Tibial nerve (tissue), 3 donors: ENCODE data around the gene GSTT4.

Source experiments
- POLR2A ChIP-seq, 2 donors: fragments of 450-650 bp; IDR thresholded peaks; one replicate each; pipeline ENCODE4 v1.6.1; 2017; ENCODE audit warnings: antibody characterized with exemption in 2 of 2, mild to moderate bottlenecking in 2 of 2, moderate library complexity in 2 of 2
- TF ChIP-seq, protein P1 (sequence below), 5 experiments: fragments of 200-600 bp in 3 of 5; fragments of 450-650 bp in 2 of 5; sonication (generic) in 3 of 5; IDR thresholded peaks; one replicate each; pipeline ENCODE4 v1.5.1; 2016 to 2019; ENCODE audit warnings: antibody characterized with exemption in 5 of 5, mild to moderate bottlenecking in 3 of 5, moderate library complexity in 2 of 5

- TF ChIP-seq, protein P1, sequence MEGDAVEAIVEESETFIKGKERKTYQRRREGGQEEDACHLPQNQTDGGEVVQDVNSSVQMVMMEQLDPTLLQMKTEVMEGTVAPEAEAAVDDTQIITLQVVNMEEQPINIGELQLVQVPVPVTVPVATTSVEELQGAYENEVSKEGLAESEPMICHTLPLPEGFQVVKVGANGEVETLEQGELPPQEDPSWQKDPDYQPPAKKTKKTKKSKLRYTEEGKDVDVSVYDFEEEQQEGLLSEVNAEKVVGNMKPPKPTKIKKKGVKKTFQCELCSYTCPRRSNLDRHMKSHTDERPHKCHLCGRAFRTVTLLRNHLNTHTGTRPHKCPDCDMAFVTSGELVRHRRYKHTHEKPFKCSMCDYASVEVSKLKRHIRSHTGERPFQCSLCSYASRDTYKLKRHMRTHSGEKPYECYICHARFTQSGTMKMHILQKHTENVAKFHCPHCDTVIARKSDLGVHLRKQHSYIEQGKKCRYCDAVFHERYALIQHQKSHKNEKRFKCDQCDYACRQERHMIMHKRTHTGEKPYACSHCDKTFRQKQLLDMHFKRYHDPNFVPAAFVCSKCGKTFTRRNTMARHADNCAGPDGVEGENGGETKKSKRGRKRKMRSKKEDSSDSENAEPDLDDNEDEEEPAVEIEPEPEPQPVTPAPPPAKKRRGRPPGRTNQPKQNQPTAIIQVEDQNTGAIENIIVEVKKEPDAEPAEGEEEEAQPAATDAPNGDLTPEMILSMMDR (IDR thresholded peaks at IDR 0.05) = no peak
- no peak for TF ChIP-seq POLR2A (IDR thresholded peaks at IDR 0.05)
Measured at GRCh38 chr22:24028533-24028932, 23.3 kb upstream of the GSTT4 start.
